Cortex of kidney (tissue), 1 donor: ENCODE measurements around the gene PLCH1.

Source experiments
- DNase-seq: peaks from one replicate; lab custom pipeline; 2025; lab: John Stamatoyannopoulos, UW

Gene PLCH1

DNA sequence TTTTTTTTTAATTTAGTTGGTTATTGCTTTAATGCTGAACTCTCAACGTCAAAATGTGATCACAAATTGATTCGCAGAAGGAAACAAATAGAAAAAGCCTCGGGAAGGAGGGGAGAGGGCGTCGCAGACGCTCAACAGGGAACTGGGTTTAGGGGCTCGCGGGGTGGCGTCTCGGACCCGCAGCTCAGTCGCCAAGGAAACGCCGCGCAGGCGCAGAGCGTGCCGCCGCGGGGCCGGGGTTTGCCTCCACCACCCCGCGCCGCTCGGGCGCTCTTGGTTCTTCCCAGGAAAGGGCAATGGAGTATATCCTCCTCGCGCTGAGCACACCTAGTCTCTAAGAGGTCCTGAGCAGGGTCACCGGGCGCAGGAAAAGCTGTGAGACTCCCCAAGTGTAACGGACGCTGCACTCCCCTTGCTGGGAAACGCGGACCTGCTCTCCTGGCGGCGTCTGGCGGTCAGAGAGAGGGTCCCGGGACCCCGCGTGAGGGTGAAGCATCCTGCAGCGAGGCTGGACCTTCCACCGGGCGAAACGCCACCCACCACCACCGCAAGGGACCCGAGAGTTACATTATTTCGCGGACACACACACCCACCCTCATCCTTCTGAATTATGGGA, 753 bp downstream of the PLCH1 start:
- no peak for DNase-seq

DNA sequence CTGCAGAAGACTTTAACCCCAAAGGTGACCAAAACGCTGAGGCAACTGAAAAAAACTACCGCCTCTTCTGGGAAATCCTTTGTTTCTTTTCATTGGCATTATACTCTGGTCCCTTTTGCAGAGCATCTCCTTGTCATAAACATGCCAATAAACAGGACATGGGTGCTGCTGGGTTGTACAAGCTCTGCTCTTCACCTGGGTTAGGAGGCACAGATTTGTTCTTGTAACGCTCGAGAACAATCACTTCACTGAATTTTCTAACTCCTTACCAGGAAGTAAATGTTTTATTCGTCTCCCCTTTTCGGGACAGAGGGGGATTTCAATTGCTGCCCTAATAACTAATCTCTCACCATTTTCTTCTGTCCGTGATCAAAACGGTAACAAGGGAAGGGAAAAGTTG, 1.3 kb downstream of the PLCH1 start:
- DNase-seq = no peak

DNA sequence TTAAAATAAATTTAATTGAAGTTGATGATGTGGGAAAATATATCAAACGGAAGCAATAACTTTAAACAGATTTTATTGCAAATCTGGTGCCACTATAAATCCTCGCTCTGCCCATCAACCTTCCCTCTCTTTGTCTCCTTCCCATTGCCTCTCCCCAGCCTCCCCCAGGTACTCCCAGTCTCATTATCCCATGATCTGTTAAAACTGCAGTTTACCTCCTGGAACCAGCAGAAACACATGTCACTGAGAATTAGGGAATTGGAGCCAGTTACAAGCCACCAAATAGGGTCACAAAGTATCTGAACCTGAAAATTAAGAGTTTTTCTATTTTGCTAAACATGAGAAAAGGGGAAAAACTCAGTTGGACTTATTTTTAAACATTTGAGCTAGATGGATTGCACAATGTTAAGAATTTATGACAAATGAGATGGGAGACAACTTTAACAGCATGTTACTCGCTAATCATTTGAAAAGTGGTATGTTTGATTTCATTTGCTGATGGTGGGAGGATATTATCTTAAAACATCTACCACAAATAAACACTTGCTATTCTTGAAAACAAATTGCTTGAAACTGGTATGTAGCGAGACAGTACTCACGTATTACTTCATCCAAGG, 2.4 kb downstream of the PLCH1 start:
- DNase-seq = no peak

DNA sequence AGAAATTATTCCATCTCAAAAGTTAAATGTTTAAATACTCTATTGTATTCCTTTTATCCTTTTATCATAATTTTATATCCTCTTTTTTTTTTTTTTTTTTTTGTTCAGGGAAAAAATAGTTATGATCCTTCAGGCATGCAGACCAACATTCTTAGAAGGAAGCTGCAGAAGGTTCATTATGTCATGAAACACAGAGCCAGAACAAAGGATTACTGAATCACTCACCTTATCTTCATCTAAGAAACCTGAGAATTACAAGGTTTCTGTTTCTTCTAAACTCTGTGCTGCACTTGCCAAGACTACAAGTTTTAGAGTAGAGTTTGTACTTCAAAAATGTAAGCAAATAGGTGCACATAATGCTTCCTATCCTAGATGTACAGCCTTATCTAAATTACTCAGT, 3.3 kb downstream of the PLCH1 start:
- no peak for DNase-seq

DNA sequence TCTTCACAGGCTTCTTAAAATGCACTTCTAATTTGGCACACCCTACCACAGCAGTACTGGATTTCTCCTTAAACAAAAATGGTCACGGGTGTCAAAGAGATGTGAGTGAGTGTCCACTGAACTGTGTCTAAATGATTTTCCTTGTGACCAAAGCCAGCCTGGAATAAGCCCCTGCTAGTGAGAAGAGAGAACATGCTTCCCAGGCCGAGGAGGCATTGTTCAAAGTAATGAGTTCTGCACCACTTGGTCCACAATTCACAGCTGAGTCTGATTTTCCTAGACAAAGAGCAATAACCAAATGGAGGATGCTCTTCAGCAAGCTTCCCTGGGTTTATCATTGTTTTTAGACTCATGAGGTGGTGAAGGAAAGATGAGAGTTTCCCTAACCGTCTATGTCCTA, 3.8 kb downstream of the PLCH1 start:
- no peak for DNase-seq

DNA sequence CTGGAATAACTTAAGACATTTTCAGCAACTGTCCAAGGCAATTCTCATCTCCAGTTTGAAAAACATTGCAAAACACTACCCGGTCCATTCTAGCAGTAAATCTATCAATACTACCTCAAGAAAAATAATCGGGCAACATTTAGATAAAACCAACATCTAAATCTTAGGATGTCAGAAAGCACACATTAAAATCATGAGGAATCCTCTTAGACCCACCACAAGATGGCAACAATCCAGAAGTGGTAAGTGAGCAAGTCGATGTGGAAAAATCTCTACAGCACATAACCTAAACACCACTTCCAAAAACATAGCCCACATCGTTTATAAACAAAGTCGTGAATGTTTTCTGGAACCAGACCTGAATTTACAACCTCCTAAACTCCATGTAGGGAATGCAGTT, 5.7 kb downstream of the PLCH1 start:
- DNase-seq = no peak

DNA sequence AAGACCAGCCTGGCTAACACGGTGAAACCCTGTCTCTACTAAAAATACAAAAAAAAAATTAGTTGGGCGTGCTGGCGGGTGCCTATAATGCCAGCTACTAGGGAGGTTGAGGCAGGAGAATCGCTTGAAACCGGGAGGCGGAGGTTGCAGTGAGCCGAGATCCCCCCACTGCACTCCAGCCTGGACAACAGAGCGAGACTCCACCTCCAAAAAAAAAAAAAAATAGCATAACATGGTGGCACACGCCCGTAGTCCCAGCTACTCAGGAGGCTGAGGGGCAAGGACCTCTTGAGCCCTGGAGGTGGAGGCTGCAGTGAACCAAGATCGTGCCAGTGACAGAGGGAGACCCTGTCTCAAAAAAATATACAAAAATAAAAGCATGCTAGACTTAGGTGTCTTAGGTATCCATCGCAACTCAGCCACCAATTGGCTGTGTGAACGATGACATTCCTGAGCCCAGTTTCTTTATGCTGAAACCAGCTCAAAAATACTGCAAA, 6.2 kb downstream of the PLCH1 start:
- no peak for DNase-seq

DNA sequence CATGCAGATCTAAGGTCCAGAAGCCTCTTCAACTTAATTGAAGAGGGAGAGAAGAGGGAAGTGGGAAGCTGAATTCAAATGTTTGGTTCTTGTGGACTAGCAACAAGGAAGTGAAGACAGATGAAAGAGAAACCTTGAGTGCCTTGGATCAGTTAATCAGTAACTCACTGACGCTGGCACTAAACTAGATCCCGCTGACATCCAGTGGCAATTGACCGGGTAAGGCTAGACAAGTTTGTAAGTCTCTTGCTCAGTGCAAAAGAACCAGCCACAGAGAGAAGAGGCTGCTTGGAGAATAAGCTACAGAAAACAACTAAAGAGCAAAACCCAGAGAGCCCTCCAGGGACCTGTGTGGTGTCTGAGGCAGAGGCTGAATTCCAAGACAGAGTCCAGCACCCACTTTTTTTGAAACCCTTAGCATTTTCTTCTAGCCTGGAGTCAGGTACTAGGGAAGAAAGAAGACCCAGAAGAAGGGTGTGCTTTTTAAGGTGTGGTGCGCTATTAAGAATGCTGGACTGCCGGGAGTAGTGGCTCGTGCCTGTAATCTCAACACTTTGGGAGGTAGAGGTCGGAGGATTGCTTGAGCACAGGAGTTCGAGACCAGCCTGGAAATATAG, 6.9 kb downstream of the PLCH1 start:
- no peak for DNase-seq

DNA sequence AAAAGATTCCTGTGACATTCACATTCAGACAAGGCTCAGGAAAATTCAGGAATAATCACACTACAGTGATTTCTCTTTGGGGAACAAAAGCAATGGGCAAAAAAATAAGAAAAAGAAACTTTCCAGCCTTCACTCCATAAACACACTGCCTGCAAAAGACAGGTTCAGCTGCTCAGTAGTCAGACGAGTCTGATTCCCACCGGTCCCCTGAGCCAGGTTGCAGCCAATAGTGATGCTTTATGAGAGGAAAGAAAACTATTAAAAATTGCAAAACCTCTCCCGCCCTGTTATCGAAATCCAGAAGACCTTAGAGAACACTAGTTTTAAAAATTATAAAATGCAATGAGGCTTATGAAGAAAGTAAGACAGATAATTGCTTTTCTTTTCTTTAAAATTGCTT, 8.5 kb downstream of the PLCH1 start:
- no peak for DNase-seq

DNA sequence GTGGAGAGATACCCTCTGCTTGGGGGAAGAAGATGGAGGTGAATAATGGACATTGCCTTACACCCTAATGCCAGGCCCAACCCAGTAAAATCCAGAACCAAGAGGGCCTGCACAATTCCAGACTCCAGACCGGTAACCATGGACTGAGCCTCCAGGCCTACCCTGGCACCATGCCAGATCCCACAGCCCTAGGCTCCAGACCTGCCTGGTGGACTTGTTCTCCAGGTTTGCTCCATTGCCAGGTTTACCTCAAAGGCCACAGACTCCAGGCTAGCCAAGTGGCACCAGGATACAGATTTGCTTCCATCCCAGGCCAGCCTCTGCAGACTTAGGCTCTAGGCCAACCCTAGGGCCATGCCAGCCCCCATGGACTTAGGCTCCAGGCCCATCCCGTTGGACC, 14.0 kb downstream of the PLCH1 start:
- no peak for DNase-seq

DNA sequence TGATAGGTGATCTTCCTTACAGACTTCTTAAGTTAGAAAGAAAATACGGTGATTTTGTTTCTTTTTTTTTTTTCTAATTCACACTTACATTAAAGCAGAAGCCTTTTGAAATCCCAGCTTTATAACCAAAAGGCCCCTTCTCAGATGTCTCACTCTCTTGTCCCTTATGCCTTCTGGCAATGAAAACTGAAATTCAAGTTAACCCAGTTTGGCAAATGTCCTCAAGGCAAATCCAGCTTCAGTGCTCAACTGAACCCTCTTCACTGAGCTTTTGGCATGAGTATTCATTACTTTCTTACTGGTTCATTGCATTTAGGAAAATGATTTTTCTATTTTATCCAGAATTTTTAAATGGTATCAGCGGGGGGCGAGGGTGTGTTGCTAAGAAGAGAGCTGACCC, 17.0 kb downstream of the PLCH1 start:
- DNase-seq = no peak

DNA sequence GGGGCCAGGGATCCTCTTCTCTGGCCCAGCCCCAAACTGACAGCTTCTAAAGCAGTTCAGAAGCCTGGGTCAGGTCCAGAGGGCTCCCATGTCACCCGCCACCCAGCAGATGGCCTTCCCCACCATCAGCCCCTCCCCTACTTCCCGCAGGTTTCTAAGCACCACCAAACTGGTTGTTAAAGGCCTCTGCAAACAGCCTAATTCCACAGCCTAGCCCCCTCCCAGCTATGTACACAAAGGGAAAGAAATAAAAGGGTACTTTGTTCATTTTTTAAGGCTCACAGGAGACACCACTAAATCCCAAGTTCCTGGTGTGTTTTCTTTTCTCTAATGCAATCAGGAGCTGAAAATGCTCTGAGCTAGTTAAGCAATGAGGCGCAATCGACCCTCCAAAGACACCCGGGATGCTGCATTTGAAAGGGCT, 30.6 kb downstream of the PLCH1 start:
- DNase-seq = no peak

DNA sequence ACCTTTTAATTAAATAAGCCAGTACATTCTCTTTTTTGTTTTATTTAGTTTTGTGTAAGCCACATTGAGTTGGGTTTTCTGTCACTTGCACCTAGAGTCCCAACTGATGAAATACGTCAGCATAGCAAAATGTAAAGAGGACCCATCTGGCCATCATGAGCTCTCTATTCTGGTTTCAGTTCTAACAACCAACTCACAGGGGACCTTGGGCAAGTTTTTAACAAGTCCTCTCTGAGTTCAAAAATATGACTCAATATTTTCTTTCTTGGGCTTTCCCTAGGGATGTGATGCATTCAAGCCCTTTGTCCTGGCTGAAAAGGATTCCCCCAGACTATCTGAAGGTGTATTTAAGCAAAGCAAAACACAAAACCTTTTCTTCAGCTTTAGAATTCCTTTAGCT, 32.9 kb downstream of the PLCH1 start:
- DNase-seq = no peak

DNA sequence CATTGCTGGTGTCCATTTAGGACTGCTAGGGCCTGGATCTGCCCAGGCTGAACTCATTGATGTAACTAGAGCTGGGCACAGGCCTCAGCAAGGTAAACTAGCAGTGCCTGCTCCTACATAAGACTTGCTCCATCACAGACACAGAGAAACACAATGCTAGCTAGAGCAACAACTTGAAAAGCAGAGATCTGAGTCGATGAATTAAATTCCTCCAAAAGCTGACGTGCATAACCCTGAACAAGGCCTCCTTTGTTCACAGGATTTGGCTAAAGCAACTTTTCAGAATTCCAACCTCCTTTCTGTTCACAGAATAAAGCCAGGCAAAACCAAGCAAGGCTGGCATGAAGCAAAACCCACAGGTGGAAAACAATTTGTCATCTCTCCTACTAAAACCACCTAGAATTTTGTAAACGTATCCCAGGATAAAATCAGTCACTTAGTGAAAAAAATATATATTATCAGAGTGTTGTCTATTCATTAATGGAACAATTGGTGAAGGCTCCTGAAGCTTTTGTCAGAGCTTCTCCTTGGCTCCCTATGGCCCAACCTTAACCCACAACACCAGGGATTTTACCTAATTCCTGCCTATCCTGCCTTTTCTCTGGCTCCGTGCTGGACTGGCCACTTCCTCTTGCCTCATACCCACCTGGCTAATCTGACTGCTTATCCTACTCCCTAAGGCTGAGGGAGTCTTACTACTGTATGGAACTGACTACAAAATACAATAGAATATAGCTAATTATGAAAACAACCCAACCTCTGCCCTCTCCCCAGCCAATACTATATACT, 39.9 kb downstream of the PLCH1 start:
- no peak for DNase-seq

DNA sequence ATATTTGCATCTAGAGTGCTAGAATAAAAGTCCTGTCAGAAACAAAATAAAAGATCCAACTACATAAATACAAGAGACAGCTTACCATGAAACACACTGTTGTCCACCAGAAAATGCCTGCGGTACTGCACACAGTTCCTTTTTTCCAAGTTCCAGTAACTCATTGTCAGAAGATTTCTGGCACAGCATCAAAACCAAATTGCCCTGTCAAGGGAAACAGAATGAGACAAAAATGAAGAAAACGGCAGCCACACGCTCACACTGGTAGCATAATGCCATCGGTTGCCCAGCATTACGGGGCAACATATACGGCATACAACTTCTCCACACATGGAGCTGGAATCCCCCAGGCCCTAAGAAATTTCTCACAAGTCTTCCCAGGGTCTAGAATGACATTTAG, 40.8 kb downstream of the PLCH1 start:
- DNase-seq = no peak

DNA sequence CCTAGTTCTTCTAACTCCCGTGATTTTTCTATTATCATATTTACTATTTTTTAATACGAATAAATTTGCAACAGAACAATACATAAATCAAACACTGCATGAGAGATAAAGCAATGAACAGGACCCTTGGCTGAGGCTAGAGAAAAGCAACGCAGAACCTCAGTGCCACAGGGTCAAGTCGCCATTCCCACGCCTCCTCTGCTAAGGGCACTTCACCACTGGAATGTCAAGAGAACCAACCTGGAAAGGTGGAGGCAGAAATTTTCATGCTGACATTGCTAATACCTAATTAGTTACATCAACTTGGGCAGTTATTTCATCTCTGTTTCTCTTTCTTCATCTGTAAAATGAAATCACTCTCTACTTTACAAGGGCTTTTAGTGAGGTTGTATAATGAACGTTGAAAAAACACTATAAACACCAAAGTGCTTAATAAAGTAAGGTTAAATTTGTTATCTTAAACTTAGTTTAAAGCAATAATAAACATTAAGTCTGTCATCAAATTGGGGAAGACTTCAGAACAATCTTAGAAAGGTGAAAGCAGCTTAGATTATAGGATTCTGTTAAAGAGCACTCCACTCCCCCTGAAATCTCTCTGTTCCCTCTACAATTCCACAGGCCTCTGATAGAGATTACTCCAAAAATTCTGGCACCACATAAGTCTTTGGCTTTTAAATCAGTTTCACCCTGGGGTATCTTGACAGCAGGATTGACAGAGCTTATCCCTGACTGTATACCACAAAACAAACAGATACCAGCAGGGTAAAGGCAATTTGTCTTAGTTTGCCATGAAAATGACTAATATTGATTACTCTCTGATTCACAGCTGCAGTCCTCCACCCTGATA, 41.9 kb downstream of the PLCH1 start:
- DNase-seq = no peak

DNA sequence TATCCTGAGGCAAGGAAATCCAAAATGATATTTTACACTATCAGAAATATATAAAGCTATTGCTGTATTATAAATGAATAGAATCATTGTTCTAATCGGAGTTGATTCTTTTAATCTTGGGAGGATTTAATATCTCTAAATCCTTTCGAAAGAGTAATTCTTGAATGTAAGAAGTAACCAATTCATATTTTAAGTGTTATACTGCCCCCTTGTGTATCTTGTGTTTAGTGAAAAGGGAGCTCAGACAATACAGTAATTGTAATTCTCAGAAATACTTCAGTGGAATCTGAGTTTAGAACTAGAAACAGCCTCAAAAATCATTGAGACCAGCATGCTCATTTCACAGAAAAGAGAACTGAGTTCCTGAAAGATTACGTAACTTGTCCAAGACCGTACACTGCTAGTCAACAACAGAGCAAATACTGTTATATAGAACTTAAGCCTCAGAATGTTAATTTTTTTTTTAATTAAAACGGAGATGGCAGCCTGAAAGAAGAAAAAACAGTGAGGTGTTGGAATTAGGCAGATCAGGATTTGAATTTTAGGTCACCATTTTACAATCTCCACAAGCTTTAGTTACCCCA, 42.9 kb downstream of the PLCH1 start:
- DNase-seq = no peak

DNA sequence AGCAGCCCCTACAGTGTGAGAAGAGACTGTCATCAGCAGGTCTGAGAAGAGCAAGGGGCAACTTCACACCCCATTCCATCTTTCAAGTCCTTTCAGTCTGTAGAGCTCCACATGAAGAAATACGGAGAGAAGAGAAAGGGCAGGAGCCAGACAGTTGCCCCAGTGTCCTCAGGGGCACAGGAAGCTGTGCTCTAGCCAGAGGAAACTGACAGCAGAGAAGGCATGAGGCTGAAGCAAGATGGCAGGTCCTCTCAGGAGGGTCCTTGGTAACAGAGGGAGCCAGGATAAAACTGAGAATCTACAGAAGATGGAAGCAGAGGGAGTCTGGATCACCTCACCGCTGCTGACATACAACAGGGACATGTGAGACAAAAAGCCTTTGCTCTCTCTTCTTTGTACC, 47.3 kb downstream of the PLCH1 start:
- DNase-seq = no peak

DNA sequence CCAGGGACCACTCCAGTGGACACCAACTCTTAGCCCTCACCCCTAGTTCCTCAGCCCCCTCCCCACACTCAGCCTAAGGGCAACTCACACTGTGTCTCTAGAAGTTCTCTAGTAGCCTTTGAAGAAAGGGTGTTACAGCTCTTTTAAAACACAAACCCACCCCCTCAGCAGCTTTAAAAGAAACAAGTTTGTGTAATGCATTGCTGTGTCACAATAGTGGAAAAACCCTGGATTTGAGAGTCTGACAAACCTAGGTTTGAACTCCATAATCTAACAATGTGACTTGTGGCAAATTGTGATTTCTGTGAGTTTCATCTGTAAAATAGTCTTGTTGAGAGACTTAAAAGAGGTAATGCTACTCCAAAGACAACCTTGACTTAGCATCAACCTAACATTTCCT, 54.0 kb downstream of the PLCH1 start:
- DNase-seq = no peak

DNA sequence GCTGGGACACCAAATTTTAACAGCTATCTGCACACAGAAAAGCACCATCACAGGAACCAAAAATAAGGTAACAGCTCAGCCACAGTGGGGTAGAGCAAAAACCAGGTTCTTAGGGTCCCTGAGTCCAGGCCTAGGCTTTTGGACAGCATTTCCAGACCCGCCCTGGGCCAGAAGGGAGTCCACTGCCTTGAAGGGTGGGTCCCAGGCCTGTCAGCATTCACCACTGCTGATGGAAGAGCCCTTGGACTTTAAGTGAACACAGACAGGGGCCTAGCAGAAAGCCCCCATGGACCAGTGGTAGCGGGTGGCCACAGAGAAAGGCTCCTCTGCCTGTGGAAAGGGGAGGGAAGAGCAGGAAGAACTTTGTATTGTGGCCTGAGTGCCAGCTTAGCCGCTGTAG, 56.4 kb downstream of the PLCH1 start:
- DNase-seq = no peak

DNA sequence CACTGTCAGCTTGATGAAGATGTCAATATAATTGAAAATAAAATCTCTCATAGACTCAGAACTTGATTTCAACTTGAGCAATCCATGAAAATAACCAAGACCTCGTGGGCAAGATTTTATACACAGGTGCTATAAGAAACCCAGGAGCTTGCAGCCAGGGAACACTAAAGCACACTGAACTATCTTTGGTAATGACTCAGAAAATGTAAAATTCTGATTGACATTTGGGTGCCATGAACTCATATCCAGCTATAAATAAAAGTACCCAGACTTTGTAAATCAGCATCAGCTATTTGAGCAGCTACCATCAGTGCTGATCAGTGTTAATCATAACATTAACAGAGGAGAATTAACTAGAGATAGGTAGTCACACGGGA, 61.5 kb downstream of the PLCH1 start:
- DNase-seq = no peak
